CD4-positive, alpha-beta T cell (primary cell): ENCODE results near the gene GPATCH3. TPM values are rescaled to one million over a fixed set of nuclear protein-coding genes. Genes with fewer than 3 reads are reported as not detected.
"Not testable (repeated sequence)": the region's sequence is repeated elsewhere in the genome, so short reads cannot be mapped to it uniquely, and the experiment has no call there.

Experiments
- ATAC-seq: fragments of 200-7000 bp; cut with Tn5 transposase; one replicate; pipeline ENCODE4 v1.10.0; 2022; ENCODE audit warnings: mild to moderate bottlenecking; ENCODE audit not compliant: poor library complexity
- CTCF ChIA-PET: fragments of 350-600 bp; sonication (Branson Sonifier 250); formaldehyde crosslinking; loops from one replicate; lab custom pipeline; 2021; ENCODE audit warnings: antibody characterized with exemption, inconsistent platforms; lab: Charles Lee
- POLR2A ChIA-PET: fragments of 350-600 bp; sonication (Branson Sonifier 250); formaldehyde crosslinking; loops from one replicate; lab custom pipeline; 2021; ENCODE audit warnings: antibody characterized with exemption, inconsistent platforms; lab: Charles Lee
- DNase-seq, 14 experiments: peaks; one replicate each; pipeline ENCODE4 v3.0.0-alpha.2; 2013 to 2020; ENCODE audit warnings: mixed read lengths in 2 of 14
- H3K27ac ChIP-seq, 2 donors: one replicate each; pipeline versions ENCODE4 v1.5.1 to v1.7.0; 2013; ENCODE audit warnings: low read length in 2 of 2, low read depth in 1 of 2, mild to moderate bottlenecking in 1 of 2
- H3K27me3 ChIP-seq, 2 experiments: 1 replicate in 1 of 2; 2 replicates in 1 of 2; pipeline versions ENCODE4 v1.6.1 to v1.7.0; 2013; ENCODE audit warnings: low read length in 2 of 2, control low read depth in 1 of 2, mild to moderate bottlenecking in 1 of 2, moderate library complexity in 1 of 2; ENCODE audit not compliant: insufficient read depth in 2 of 2, control insufficient read depth in 1 of 2
- H3K36me3 ChIP-seq: one replicate; pipeline ENCODE4 v1.6.1; 2013; ENCODE audit warnings: low read length, control low read depth; ENCODE audit not compliant: insufficient read depth
- H3K4me1 ChIP-seq: one replicate; pipeline ENCODE4 v1.6.1; 2013; ENCODE audit warnings: low read length, control low read depth; ENCODE audit not compliant: insufficient read depth
- H3K4me3 ChIP-seq: one replicate; pipeline ENCODE4 v1.5.1; 2013; ENCODE audit warnings: mild to moderate bottlenecking, low read length, moderate library complexity
- H3K9me3 ChIP-seq, 2 experiments: 1 replicate in 1 of 2; 2 replicates in 1 of 2; pipeline versions ENCODE4 v1.6.1 to v1.7.0; 2013; ENCODE audit warnings: low read length in 2 of 2, mild to moderate bottlenecking in 2 of 2, control low read depth in 1 of 2, moderate library complexity in 1 of 2; ENCODE audit not compliant: control insufficient read depth in 1 of 2, insufficient read depth in 1 of 2
- H3K27ac Mint-ChIP-seq: one replicate; pipeline ENCODE4 v1.8.0; 2020; ENCODE audit warnings: mixed read lengths
- H3K27me3 Mint-ChIP-seq: one replicate; pipeline ENCODE4 v1.8.0; 2021; ENCODE audit warnings: mixed read lengths
- H3K36me3 Mint-ChIP-seq: one replicate; pipeline ENCODE4 v1.8.0; 2021; ENCODE audit warnings: low read depth, mixed read lengths
- H3K4me1 Mint-ChIP-seq: one replicate; pipeline ENCODE4 v1.8.0; 2021; ENCODE audit warnings: low read depth, mixed read lengths
- H3K4me3 Mint-ChIP-seq: one replicate; pipeline ENCODE4 v1.8.0; 2020; ENCODE audit warnings: mild to moderate bottlenecking, mixed read lengths
- H3K9me3 Mint-ChIP-seq: one replicate; pipeline ENCODE4 v1.8.0; 2020; ENCODE audit warnings: mixed read lengths
- CTCF ChIP-seq: fragments of 200-600 bp; IDR thresholded peaks from one replicate; pipeline ENCODE4 v1.8.0; 2022; ENCODE audit warnings: antibody characterized with exemption, mild to moderate bottlenecking
- intact Hi-C, 2 experiments: fragments of 100-400 bp; cut with DNase I in 1 of 2; cut with micrococcal nuclease in 1 of 2; formaldehyde crosslinking; loops; one replicate each; pipeline versions ENCODE4 v1.15.1 to v1.9.0; 2023 to 2025; cut with DNase I, micrococcal nuclease
- total RNA-seq, 174 experiments: library from RNA in 2 of 174; stranded (reverse) in 2 of 174; gene quantifications; one replicate each; pipeline ENCODE4 v1.2.3 and lab custom pipeline; 2021 to 2026

GPATCH3 gene
- total RNA-seq, 2 experiments from 2014 or later: 30.2 to 32.4 TPM

GRCh38 chr1:26879793-26880192 lies 20.5 kb downstream of the GPATCH3 start:
- H3K36me3 ChIP-seq: peaks cover 83% of the 10 kb centered on the region
- ChIA-PET CTCF (no interaction called here), POLR2A (no interaction called here)
- intact Hi-C loops: loop anchor here (2.0 to 5.0 kb wide), 2 partner anchors 37 to 277 kb away; no protein-coding TSS in a partner anchor
- H3K27me3 ChIP-seq: no peaks in the 10 kb centered on the region
- H3K4me3 ChIP-seq: no peak overlapping the region
- H3K27ac ChIP-seq: no peak overlapping the region
- no peaks in the 10 kb centered on the region for H3K4me1 ChIP-seq
- no peaks in the 10 kb centered on the region for H3K27me3 Mint-ChIP-seq
- no peaks in the 10 kb centered on the region for H3K9me3 ChIP-seq
- H3K27ac Mint-ChIP-seq: no peak overlapping the region
- ATAC-seq (no peak), DNase-seq (no peak)
- peaks cover 5% of the 10 kb centered on the region for H3K4me1 Mint-ChIP-seq
- H3K9me3 Mint-ChIP-seq: no peaks in the 10 kb centered on the region
- peaks cover 68% of the 10 kb centered on the region for H3K36me3 Mint-ChIP-seq
- no peak overlapping the region for H3K4me3 Mint-ChIP-seq
- TF ChIP-seq CTCF: no peak

GRCh38 chr1:26877326-26877725 lies 22.9 kb downstream of the GPATCH3 start:
- H3K9me3 ChIP-seq: no peaks in the 10 kb centered on the region
- intact Hi-C loops: loop anchor here in 1 of 2 experiments (5.0 kb wide), 1 partner anchor 35 kb away; no protein-coding TSS in a partner anchor
- Mint-ChIP-seq H3K4me3 (no peak overlapping the region), H3K27me3 (no peaks in the 10 kb centered on the region), H3K9me3 (no peaks in the 10 kb centered on the region), H3K36me3 (peaks cover 44% of the 10 kb centered on the region), H3K27ac (no peak overlapping the region), H3K4me1 (no peaks in the 10 kb centered on the region)
- H3K36me3 ChIP-seq: peaks cover 59% of the 10 kb centered on the region
- DNase-seq (no peak), ATAC-seq (no peak)
- CTCF ChIA-PET: interaction anchor here (0.8 to 1.6 kb wide), 5 partner anchors 12 to 273 kb away, joined by 3 to 6 read pairs (median 4); no protein-coding TSS in a partner anchor
- H3K4me1 ChIP-seq: no peaks in the 10 kb centered on the region
- no peaks in the 10 kb centered on the region for H3K27me3 ChIP-seq
- H3K4me3 ChIP-seq: no peak overlapping the region
- no peak for TF ChIP-seq CTCF
- H3K27ac ChIP-seq: no peak overlapping the region
- POLR2A ChIA-PET: no interaction called here

DNA sequence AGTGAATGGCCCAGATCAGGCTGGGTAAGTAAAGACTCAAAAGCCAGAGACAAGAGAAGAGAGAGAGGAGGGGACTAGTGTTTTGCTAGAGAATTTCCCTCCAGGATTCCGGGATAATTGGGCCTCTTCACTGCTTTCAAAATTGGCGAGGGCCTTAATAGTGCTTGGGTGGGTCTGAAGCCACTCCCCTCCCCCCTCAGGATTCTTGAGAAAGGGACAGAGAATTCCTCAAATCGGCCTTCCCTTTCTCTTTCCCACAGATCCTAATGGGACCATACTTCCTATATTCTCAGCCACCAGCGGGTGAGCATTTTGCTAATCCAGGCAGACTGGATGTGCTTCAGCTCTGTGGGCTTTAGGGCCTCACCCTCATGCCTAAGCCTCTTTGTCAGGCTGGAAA lies 25.4 kb downstream of the GPATCH3 start:
- Mint-ChIP-seq H3K4me3 (no peak overlapping the region), H3K4me1 (no peaks in the 10 kb centered on the region), H3K9me3 (no peaks in the 10 kb centered on the region), H3K27ac (no peak overlapping the region), H3K27me3 (no peaks in the 10 kb centered on the region), H3K36me3 (peaks cover 23% of the 10 kb centered on the region)
- Histone ChIP-seq H3K9me3 (no peaks in the 10 kb centered on the region), H3K36me3 (peaks cover 37% of the 10 kb centered on the region), H3K4me3 (no peak overlapping the region), H3K27me3 (no peaks in the 10 kb centered on the region), H3K27ac (no peak overlapping the region), H3K4me1 (no peaks in the 10 kb centered on the region)
- ATAC-seq: no peak
- no peak for DNase-seq
- CTCF ChIA-PET: no interaction called here
- POLR2A ChIA-PET: no interaction called here
- TF ChIP-seq CTCF: no peak
- intact Hi-C loops: loop anchor here in 1 of 2 experiments (5.0 kb wide), 1 partner anchor 33 kb away; no protein-coding TSS in a partner anchor

DNA sequence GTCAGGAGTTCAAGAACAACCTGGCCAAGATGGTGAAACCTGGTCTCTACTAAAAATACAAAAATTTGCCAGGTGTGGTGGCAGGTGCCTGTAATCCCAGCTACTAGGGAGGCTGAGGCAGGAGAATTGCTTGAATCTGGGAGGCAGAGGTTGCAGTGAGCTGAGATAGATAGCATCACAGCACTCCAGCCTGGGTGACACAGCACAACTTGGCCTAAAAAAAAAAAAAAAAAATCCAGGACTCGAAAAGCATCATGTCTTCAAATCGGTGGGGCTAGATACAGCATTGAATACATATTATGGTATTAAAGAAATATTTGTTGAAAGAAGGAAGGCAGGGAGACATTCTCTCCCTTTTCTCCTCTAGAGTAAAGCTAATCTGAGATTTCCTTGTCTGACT lies 27.2 kb downstream of the GPATCH3 start:
- H3K4me3 ChIP-seq, H3K27me3 ChIP-seq, H3K27me3 Mint-ChIP-seq, ATAC-seq, H3K4me1 ChIP-seq, H3K9me3 ChIP-seq, H3K36me3 Mint-ChIP-seq, H3K4me1 Mint-ChIP-seq, H3K27ac ChIP-seq, H3K4me3 Mint-ChIP-seq, intact Hi-C loops, DNase-seq, H3K27ac Mint-ChIP-seq, H3K9me3 Mint-ChIP-seq, CTCF ChIA-PET: not testable (repeated sequence)
- POLR2A ChIA-PET: interaction anchor here (0.6 to 1.0 kb wide), 2 partner anchors 8 to 264 kb away, joined by 3 read pairs; no protein-coding TSS in a partner anchor
- H3K36me3 ChIP-seq: peaks cover 21% of the 10 kb centered on the region
